A549 (cell line): ENCODE results near the gene KNCN. TPM values are rescaled to one million over a fixed set of nuclear protein-coding genes. Genes with fewer than 3 reads are reported as not detected.

ENCODE experiments used
- ATAC-seq, 2 experiments: fragments of 200-7000 bp in 1 of 2; fragments of >200 bp in 1 of 2; cut with Nextera tagmentation in 1 of 2; cut with Tn5 transposase in 1 of 2; 3 replicates each; pipeline versions ENCODE4 v1.8.0 to v1.9.1; 2018 to 2020; ENCODE audit warnings: mild to moderate bottlenecking in 1 of 2, moderate library complexity in 1 of 2
- CTCF ChIA-PET: fragments of 300-600 bp; sonication (Branson Sonifier 250); formaldehyde crosslinking; extraction: SDS; loops from one replicate; lab custom pipeline; 2021; ENCODE audit warnings: antibody characterized with exemption, inconsistent platforms; lab: Yijun Ruan, JAX
- POLR2A ChIA-PET: fragments of 350-600 bp; formaldehyde crosslinking; extraction: SDS; loops from one replicate; lab custom pipeline; 2021; ENCODE audit warnings: antibody characterized with exemption, inconsistent platforms; lab: Yijun Ruan, JAX
- DNase-seq, 2 experiments: peaks; one replicate each; pipeline versions ENCODE4 v3.0.0 to v3.0.0-alpha.2; 2011 to 2016; ENCODE audit warnings: low read depth in 1 of 2, low spot score in 1 of 2
- FAIRE-seq: peaks from 2 replicates; lab custom pipeline; 2011; peaks lifted over from hg19 to GRCh38; lab: Jason Lieb, UNC
- H3K27ac ChIP-seq, 2 experiments: fragments of >200 bp; sonication (Bioruptor Twin); formaldehyde crosslinking; 3 replicates each; pipeline ENCODE4 v1.5.1; 2016 to 2017
- H3K4me1 ChIP-seq: fragments of >200 bp; sonication (Bioruptor Twin); formaldehyde crosslinking; 3 replicates; pipeline ENCODE4 v1.6.1; 2016
- H3K4me2 ChIP-seq: fragments of >200 bp; sonication (Bioruptor Twin); formaldehyde crosslinking; 3 replicates; pipeline ENCODE4 v1.6.1; 2016
- H3K4me3 ChIP-seq: fragments of >200 bp; sonication (Bioruptor Twin); formaldehyde crosslinking; 3 replicates; pipeline ENCODE4 v1.5.1; 2016
- H3K9me3 ChIP-seq: fragments of >200 bp; sonication (Bioruptor Twin); formaldehyde crosslinking; 3 replicates; pipeline ENCODE4 v1.6.1; 2016
- CBX2 ChIP-seq: fragments of 200-600 bp; sonication (generic); IDR thresholded peaks from 2 replicates; pipeline ENCODE4 v1.6.1; 2016; ENCODE audit warnings: low read depth, mild to moderate bottlenecking, borderline replicate concordance
- CBX8 ChIP-seq: fragments of 200-600 bp; sonication (generic); IDR thresholded peaks from 2 replicates; pipeline ENCODE4 v1.6.1; 2016
- CHD2 ChIP-seq: fragments of 150-350 bp; IDR thresholded peaks from 2 replicates; pipeline ENCODE4 v1.6.1; 2014; ENCODE audit warnings: low read length; ENCODE audit not compliant: partially characterized antibody
- EHF ChIP-seq: fragments of 250-450 bp; sonication (Bioruptor Pico); IDR thresholded peaks from 2 replicates; pipeline ENCODE4 v1.5.0; 2020; ENCODE audit warnings: mild to moderate bottlenecking
- GATA3 ChIP-seq: IDR thresholded peaks from 2 replicates; pipeline ENCODE4 v1.6.1; 2012; ENCODE audit warnings: borderline replicate concordance
- JUN ChIP-seq, 2 experiments: fragments of >200 bp; sonication (Bioruptor Twin); formaldehyde crosslinking; IDR thresholded peaks; 2 replicates in 1 of 2; 3 replicates in 1 of 2; pipeline ENCODE4 v1.6.1; 2016 to 2017
- JUNB ChIP-seq: fragments of >200 bp; sonication (Bioruptor Twin); formaldehyde crosslinking; IDR thresholded peaks from 2 replicates; pipeline ENCODE4 v1.6.1; 2016
- MAFK ChIP-seq: fragments of 450-650 bp; IDR thresholded peaks from 2 replicates; pipeline ENCODE4 v1.6.1; 2014; ENCODE audit not compliant: partially characterized antibody
- MAZ ChIP-seq: fragments of 150-350 bp; IDR thresholded peaks from 2 replicates; pipeline ENCODE4 v1.6.1; 2014; ENCODE audit warnings: antibody characterized with exemption, low read depth, low read length, borderline replicate concordance
- MYC ChIP-seq: IDR thresholded peaks from 2 replicates; pipeline ENCODE4 v1.6.1; 2012; ENCODE audit warnings: mild to moderate bottlenecking, inconsistent platforms, low read length, improper control_type of control experiment, borderline replicate concordance
- NFE2L2 ChIP-seq: fragments of 150-350 bp; conservative IDR thresholded peaks from 2 replicates; pipeline ENCODE4 v1.6.1; 2014; ENCODE audit warnings: low read length
- POLR2A ChIP-seq: IDR thresholded peaks from 2 replicates; pipeline ENCODE4 v1.6.1; 2012; ENCODE audit warnings: mild to moderate bottlenecking, low read length
- POLR2AphosphoS2 ChIP-seq: conservative IDR thresholded peaks from 2 replicates; pipeline ENCODE4 v1.6.1; 2012; ENCODE audit warnings: low read length, improper control_type of control experiment, inconsistent platforms
- RARB ChIP-seq: fragments of 250-450 bp; sonication (Bioruptor Pico); IDR thresholded peaks from 2 replicates; pipeline ENCODE4 v1.8.0; 2021; ENCODE audit warnings: mild to moderate bottlenecking, moderate library complexity
- RCOR1 ChIP-seq: fragments of 150-350 bp; IDR thresholded peaks from 2 replicates; pipeline ENCODE4 v1.6.1; 2014; ENCODE audit warnings: antibody characterized with exemption, low read length, low read depth
- RFX5 ChIP-seq: fragments of 450-650 bp; IDR thresholded peaks from 2 replicates; pipeline ENCODE4 v1.7.1; 2014; ENCODE audit warnings: antibody characterized with exemption, mild to moderate bottlenecking, moderate library complexity
- RNF2 ChIP-seq: fragments of 200-600 bp; sonication (generic); IDR thresholded peaks from 2 replicates; pipeline ENCODE4 v1.6.1; 2016; ENCODE audit warnings: low read depth, mild to moderate bottlenecking, antibody characterized with exemption, moderate library complexity, borderline replicate concordance
- SMC3 ChIP-seq: fragments of >200 bp; sonication (Bioruptor Twin); formaldehyde crosslinking; IDR thresholded peaks from 3 replicates; pipeline ENCODE4 v1.6.1; 2018; ENCODE audit warnings: inconsistent platforms
- TP53 ChIP-seq: fragments of 250-450 bp; sonication (Bioruptor Pico); IDR thresholded peaks from 2 replicates; pipeline ENCODE4 v1.5.0; 2021; ENCODE audit warnings: mild to moderate bottlenecking, moderate library complexity
- WGBS: methylation state at CpG from one replicate; pipeline ENCODE4 v1.1.6; 2017; ENCODE audit errors: missing lambda C conversion rate; 5-methylcytosine and 5-hydroxymethylcytosine counted together
- polyA plus RNA-seq, 4 experiments: library from polyadenylated mRNA; depleted of rRNA in 3 of 4; stranded (reverse); fragments of >200 nt; fragmentation: RNase III in 1 of 4; extraction: RNeasy Plus Mini Kit Qiagen cat#74134 plus additional on column Dnase treatment in 1 of 4; gene quantifications; 2 replicates in 3 of 4; 3 replicates in 1 of 4; pipeline ENCODE4 v1.2.3, GENCODE V29; 2011 to 2017
- TF ChIP-seq, protein P1 (sequence below): fragments of >200 bp; sonication (Bioruptor Twin); formaldehyde crosslinking; IDR thresholded peaks from 3 replicates; pipeline ENCODE4 v1.5.1; 2016
- TF ChIP-seq, protein P2 (sequence below): IDR thresholded peaks from 2 replicates; pipeline ENCODE4 v1.6.1; 2012
- TF ChIP-seq, protein P3 (sequence below): fragments of >200 bp; sonication (Bioruptor Twin); formaldehyde crosslinking; IDR thresholded peaks from 2 replicates; pipeline ENCODE4 v1.6.1; 2016
- TF ChIP-seq, protein P4 (sequence below): fragments of 250-450 bp; sonication (Bioruptor Pico); IDR thresholded peaks from 2 replicates; pipeline ENCODE4 v1.5.0; 2021; ENCODE audit warnings: mild to moderate bottlenecking, moderate library complexity, borderline replicate concordance

The KNCN gene
- polyA plus RNA-seq, 2 of the 4 experiments (the other 2 are of a cell fraction) = not detected

DNA sequence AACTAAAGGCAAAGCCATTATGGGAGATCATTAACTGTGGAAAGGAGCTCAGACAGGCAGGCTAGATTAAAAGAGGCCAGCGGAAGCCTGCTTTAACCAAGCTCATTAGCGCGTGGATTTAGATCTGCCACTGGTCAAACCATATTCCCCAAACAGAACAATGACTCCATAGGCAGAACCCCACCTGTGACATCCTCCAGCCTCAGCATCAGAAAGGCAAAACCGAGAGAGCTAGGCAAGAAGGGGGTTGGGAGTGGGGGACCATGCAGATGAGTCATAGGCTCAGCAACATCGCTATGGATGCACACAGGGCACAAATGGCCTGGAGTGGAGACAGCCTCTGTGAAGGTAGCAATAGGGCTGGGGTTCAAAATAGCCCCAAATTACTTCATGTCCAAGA, 32.0 kb upstream of the KNCN start:
- FAIRE-seq = no peak
- POLR2A ChIA-PET = no interaction called here

DNA sequence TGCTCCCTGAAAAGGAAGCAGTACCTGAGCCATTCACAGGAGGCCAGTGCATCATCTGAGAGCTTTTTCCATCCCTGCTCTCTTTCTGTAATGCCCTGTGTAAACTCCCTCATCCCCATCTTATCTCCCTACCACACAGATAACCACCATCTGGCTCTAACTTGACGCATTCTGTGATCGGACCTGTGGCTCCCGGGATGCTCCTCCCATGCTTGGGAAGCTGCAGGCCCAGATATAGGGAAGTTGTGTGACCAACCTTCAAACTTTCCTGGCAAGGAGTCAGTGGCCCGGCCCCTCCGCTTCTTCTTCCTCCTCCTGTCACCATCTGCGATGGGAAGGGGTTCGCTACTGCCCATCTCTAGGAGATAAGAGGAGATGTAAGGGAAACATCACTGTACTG, 31.5 kb upstream of the KNCN start:
- 95% methylated on average over 7 of the region's 7 CpGs for WGBS

More for the DNA sequence above, 32.0 kb upstream of the KNCN start:
- DNase-seq (no peak), ATAC-seq (no peak)
- TF ChIP-seq, protein P1, sequence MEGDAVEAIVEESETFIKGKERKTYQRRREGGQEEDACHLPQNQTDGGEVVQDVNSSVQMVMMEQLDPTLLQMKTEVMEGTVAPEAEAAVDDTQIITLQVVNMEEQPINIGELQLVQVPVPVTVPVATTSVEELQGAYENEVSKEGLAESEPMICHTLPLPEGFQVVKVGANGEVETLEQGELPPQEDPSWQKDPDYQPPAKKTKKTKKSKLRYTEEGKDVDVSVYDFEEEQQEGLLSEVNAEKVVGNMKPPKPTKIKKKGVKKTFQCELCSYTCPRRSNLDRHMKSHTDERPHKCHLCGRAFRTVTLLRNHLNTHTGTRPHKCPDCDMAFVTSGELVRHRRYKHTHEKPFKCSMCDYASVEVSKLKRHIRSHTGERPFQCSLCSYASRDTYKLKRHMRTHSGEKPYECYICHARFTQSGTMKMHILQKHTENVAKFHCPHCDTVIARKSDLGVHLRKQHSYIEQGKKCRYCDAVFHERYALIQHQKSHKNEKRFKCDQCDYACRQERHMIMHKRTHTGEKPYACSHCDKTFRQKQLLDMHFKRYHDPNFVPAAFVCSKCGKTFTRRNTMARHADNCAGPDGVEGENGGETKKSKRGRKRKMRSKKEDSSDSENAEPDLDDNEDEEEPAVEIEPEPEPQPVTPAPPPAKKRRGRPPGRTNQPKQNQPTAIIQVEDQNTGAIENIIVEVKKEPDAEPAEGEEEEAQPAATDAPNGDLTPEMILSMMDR = no peak
- no peak for TF ChIP-seq RCOR1
- no peak for TF ChIP-seq NFE2L2
- no peak for TF ChIP-seq EHF (CRISPR knock-in tag)
- no peak for TF ChIP-seq MAZ
- no peak for TF ChIP-seq SMC3
- TF ChIP-seq, protein P2, sequence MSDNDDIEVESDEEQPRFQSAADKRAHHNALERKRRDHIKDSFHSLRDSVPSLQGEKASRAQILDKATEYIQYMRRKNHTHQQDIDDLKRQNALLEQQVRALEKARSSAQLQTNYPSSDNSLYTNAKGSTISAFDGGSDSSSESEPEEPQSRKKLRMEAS = no peak
- no peak for TF ChIP-seq POLR2A
- no peak for TF ChIP-seq CHD2
- WGBS = 88% methylated on average over 5 of the region's 5 CpGs
- Histone ChIP-seq H3K4me1 (no peaks in the 10 kb centered on the region), H3K4me3 (no peak overlapping the region), H3K27ac (no peak overlapping the region), H3K4me2 (no peak overlapping the region), H3K9me3 (no peaks in the 10 kb centered on the region)
- CTCF ChIA-PET = interaction anchor here (0.8 to 1.3 kb wide), 2 partner anchors 36 to 56 kb away, joined by 3 read pairs; no protein-coding TSS in a partner anchor

DNA sequence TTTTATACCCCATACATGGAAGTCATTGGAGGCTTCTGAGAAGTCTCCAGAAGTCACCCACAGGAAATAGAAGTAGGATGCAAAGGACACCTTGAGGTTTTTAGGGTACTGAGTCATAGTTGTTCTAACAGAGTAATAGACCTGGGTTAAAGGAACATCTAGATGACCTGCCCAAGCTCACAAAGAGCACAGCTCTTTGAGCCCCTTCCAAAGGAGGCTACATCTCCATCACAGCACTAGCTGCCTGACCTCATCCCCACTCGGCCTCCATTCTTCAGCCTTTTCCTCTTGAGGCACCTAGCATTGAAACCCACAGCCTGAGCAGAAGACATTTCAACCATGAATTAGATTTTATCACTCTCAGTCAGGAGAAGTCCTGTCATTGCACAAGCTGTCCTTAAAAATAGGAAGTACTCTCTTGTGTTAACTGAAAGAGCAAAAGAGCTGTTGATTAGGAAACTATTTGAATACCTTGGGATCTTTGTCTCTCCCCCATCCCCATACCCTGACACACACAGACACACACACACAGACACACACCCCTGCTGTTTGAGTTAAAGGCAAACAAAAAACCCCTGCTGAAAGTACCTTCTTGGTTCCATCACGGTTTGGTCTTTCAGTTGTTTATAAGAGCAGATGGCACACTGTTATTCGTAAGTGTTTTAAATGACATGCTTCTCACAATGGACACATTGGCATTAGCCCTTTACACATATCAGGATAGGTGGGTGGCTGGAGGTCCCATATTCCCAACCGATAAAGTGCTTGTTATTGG, 30.4 kb upstream of the KNCN start:
- Histone ChIP-seq H3K4me2 (no peak overlapping the region), H3K4me3 (no peak overlapping the region), H3K27ac (no peak overlapping the region), H3K9me3 (no peaks in the 10 kb centered on the region), H3K4me1 (no peaks in the 10 kb centered on the region)
- FAIRE-seq = no peak
- ChIA-PET CTCF (interaction anchor here (1.5 kb wide), 1 partner anchor 49 kb away, joined by 4 read pairs; no protein-coding TSS in a partner anchor), POLR2A (no interaction called here)
- 90% methylated on average over 4 of the region's 4 CpGs for WGBS
- TF ChIP-seq RFX5 = no peak
- no peak for TF ChIP-seq CBX8
- no peak for DNase-seq
- ATAC-seq = no peak

More for the DNA sequence above, 31.5 kb upstream of the KNCN start:
- TF ChIP-seq POLR2AphosphoS2 = no peak
- TF ChIP-seq MAFK = no peak
- TF ChIP-seq, protein P3, sequence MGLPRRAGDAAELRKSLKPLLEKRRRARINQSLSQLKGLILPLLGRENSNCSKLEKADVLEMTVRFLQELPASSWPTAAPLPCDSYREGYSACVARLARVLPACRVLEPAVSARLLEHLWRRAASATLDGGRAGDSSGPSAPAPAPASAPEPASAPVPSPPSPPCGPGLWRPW = no peak
- no peak for TF ChIP-seq MYC
- TF ChIP-seq JUN (IDR thresholded peaks at IDR 0.05) = no peak
- no peak for TF ChIP-seq RARB (CRISPR knock-in tag)
- no peak for TF ChIP-seq JUNB
- ChIA-PET CTCF (interaction anchor here (1.3 to 1.5 kb wide), 2 partner anchors 36 to 50 kb away, joined by 3 to 4 read pairs; no protein-coding TSS in a partner anchor), POLR2A (no interaction called here)
- DNase-seq (no peak), FAIRE-seq (no peak), ATAC-seq (no peak)
- no peak overlapping the region for H3K4me3 ChIP-seq
- no peak overlapping the region for H3K4me2 ChIP-seq
- H3K27ac ChIP-seq = no peak overlapping the region
- no peaks in the 10 kb centered on the region for H3K9me3 ChIP-seq
- H3K4me1 ChIP-seq = no peaks in the 10 kb centered on the region

DNA sequence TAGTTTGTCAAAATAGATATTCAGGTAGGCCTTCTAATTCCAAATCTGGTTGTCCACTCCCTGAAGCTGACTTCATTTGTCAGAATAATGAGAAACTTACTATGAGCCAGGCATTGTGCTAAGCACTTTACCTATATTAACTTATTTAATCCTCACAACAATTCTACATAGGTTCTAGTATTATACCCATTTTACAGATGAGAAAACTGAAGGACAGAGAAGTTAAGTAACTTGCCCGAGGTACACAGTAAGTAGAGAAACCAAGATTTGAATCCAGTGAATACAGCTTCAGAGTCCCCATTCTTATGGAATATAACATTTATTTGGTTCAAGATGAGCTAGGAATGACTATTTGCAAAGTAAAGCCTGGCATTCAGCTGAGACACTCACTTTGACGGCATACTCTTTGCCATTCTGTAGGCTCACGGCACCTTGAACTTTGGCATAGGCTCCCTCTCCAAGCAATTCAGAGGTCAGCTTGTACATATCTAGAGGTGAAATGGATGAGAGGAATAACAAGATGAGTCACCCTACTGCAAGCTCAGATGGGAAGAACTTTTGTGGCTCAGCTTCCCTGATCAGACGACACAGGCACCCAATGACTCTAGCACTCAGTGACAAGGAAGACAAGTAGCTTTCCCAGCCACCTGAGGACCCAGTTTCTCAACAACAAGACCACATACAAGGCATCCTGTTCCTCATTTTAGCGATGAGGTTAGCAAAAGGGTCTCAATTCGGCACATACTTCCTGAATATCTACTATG, 28.9 kb upstream of the KNCN start:
- Histone ChIP-seq H3K4me2 (no peak overlapping the region), H3K27ac (no peak overlapping the region), H3K9me3 (no peaks in the 10 kb centered on the region), H3K4me3 (no peak overlapping the region), H3K4me1 (no peaks in the 10 kb centered on the region)
- POLR2A ChIA-PET = no interaction called here
- 85% methylated on average over 6 of the region's 6 CpGs for WGBS
- CTCF ChIA-PET = no interaction called here
- ATAC-seq (no peak), FAIRE-seq (no peak), DNase-seq (no peak)
- TF ChIP-seq, protein P1 = no peak
- no peak for TF ChIP-seq RNF2
- no peak for TF ChIP-seq MAZ
- no peak for TF ChIP-seq TP53 (CRISPR knock-in tag)
- TF ChIP-seq EHF (CRISPR knock-in tag) = no peak
- no peak for TF ChIP-seq GATA3
- TF ChIP-seq RFX5 = no peak
- TF ChIP-seq, protein P4, sequence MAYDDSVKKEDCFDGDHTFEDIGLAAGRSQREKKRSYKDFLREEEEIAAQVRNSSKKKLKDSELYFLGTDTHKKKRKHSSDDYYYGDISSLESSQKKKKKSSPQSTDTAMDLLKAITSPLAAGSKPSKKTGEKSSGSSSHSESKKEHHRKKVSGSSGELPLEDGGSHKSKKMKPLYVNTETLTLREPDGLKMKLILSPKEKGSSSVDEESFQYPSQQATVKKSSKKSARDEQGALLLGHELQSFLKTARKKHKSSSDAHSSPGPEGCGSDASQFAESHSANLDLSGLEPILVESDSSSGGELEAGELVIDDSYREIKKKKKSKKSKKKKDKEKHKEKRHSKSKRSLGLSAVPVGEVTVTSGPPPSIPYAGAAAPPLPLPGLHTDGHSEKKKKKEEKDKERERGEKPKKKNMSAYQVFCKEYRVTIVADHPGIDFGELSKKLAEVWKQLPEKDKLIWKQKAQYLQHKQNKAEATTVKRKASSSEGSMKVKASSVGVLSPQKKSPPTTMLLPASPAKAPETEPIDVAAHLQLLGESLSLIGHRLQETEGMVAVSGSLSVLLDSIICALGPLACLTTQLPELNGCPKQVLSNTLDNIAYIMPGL = no peak
- no peak for TF ChIP-seq CBX8
- TF ChIP-seq CBX2 = no peak
